Suprapubic skin (tissue), 4 donors: ENCODE measurements around the gene RRAGD. TPM values are rescaled to one million over a fixed set of nuclear protein-coding genes. Genes with fewer than 3 reads are reported as not detected.

Experiments used
- DNase-seq, 2 donors: peaks; one replicate each; pipeline ENCODE4 v3.0.0-alpha.2; 2019; ENCODE audit warnings: low spot score in 2 of 2
- H3K27ac ChIP-seq: fragments of 200-600 bp; sonication (generic); one replicate; pipeline ENCODE4 v1.5.1; 2019
- H3K27me3 ChIP-seq: fragments of 200-600 bp; sonication (generic); one replicate; pipeline ENCODE4 v1.5.1; 2019
- H3K36me3 ChIP-seq: fragments of 200-600 bp; sonication (generic); one replicate; pipeline ENCODE4 v1.5.1; 2019
- H3K4me1 ChIP-seq: fragments of 200-600 bp; sonication (generic); one replicate; pipeline ENCODE4 v1.5.1; 2019
- H3K4me3 ChIP-seq: fragments of 200-600 bp; sonication (generic); one replicate; pipeline ENCODE4 v1.5.1; 2019; ENCODE audit warnings: mild to moderate bottlenecking
- H3K9me3 ChIP-seq: fragments of 200-600 bp; sonication (generic); one replicate; pipeline ENCODE4 v1.5.1; 2019
- CTCF ChIP-seq, 2 donors: fragments of 200-600 bp in 1 of 2; fragments of 450-650 bp in 1 of 2; sonication (generic) in 1 of 2; IDR thresholded peaks; one replicate each; pipeline ENCODE4 v1.5.1; 2016 to 2019; ENCODE audit warnings: antibody characterized with exemption in 2 of 2, mild to moderate bottlenecking in 1 of 2, moderate library complexity in 1 of 2
- EP300 ChIP-seq: sonication (generic); formaldehyde crosslinking; IDR thresholded peaks from one replicate; pipeline ENCODE4 v1.6.1; 2017; ENCODE audit warnings: antibody characterized with exemption
- POLR2A ChIP-seq, 2 donors: fragments of 450-650 bp; IDR thresholded peaks; one replicate each; pipeline ENCODE4 v1.6.1; 2017; ENCODE audit warnings: antibody characterized with exemption in 2 of 2, mild to moderate bottlenecking in 2 of 2, moderate library complexity in 2 of 2
- POLR2AphosphoS5 ChIP-seq, 3 donors: sonication (generic); formaldehyde crosslinking; IDR thresholded peaks; one replicate each; pipeline ENCODE4 v1.6.1; 2017; ENCODE audit warnings: antibody characterized with exemption in 3 of 3
- WGBS: methylation state at CpG from one replicate; pipeline ENCODE4 v1.1.5; 2018; 5-methylcytosine and 5-hydroxymethylcytosine counted together
- total RNA-seq, 4 donors: library from RNA; depleted of rRNA; stranded (reverse); fragments of >200 nt; gene quantifications; one replicate each; pipeline ENCODE4 v1.1.0, GENCODE V29; 2016

Gene RRAGD
- total RNA-seq: 10 to 100 TPM; 13.7 to 24.3 (median 17.9) TPM

GRCh38 chr6:89412071-89413005 is at the start of gene RRAGD:
RRAGD (minus strand) TSS chr6:89412273; CDS start chr6:89411993, 280 bp downstream.
- TF ChIP-seq POLR2A (IDR thresholded peaks at IDR 0.05) (no peak), POLR2AphosphoS5 (IDR thresholded peaks at IDR 0.05) (no peak), EP300 (no peak), CTCF (IDR thresholded peaks at IDR 0.05) (no peak)
- Histone ChIP-seq H3K36me3 (no peaks in the 10 kb centered on the region), H3K27ac (peak within 1 kb of the TSS; percentile 80), H3K4me1 (peaks cover 25% of the 10 kb centered on the region), H3K4me3 (peak within 1 kb of the TSS; percentile 79), H3K9me3 (no peaks in the 10 kb centered on the region), H3K27me3 (no peaks in the 10 kb centered on the region)
- 0% methylated on average over 4 of the region's 85 CpGs for WGBS
- DNase-seq: peak; percentile 83

- DNase-seq: no peak
- Histone ChIP-seq H3K9me3 (peaks cover under 1% of the 10 kb centered on the region), H3K27me3 (no peaks in the 10 kb centered on the region), H3K4me3 (no peak overlapping the region), H3K27ac (no peak overlapping the region), H3K36me3 (no peaks in the 10 kb centered on the region), H3K4me1 (no peaks in the 10 kb centered on the region)
- WGBS: 82% methylated on average over 7 of the region's 7 CpGs
- TF ChIP-seq POLR2AphosphoS5 (IDR thresholded peaks at IDR 0.05) (no peak), CTCF (IDR thresholded peaks at IDR 0.05) (no peak), POLR2A (IDR thresholded peaks at IDR 0.05) (no peak), EP300 (no peak)
Observed at GRCh38 chr6:89460713-89461112, 48.6 kb upstream of the RRAGD start.

- no peak for DNase-seq
- no peak overlapping the region for H3K27ac ChIP-seq
- TF ChIP-seq POLR2AphosphoS5 (IDR thresholded peaks at IDR 0.05): no peak
- no peak for TF ChIP-seq EP300
- peaks cover 3% of the 10 kb centered on the region for H3K9me3 ChIP-seq
- H3K4me1 ChIP-seq: no peaks in the 10 kb centered on the region
- no peaks in the 10 kb centered on the region for H3K27me3 ChIP-seq
- no peak overlapping the region for H3K4me3 ChIP-seq
- H3K36me3 ChIP-seq: no peaks in the 10 kb centered on the region
- 90% methylated on average over 1 of the region's 1 CpG for WGBS
Observed at GRCh38 chr6:89459501-89459900, 47.4 kb upstream of the RRAGD start.

GRCh38 chr6:89458704-89459103 is 46.6 kb upstream of the RRAGD start:
- Histone ChIP-seq H3K36me3 (no peaks in the 10 kb centered on the region), H3K4me1 (no peaks in the 10 kb centered on the region), H3K4me3 (no peak overlapping the region), H3K27ac (no peak overlapping the region), H3K9me3 (peaks cover 3% of the 10 kb centered on the region), H3K27me3 (no peaks in the 10 kb centered on the region)
- 70% methylated on average over 5 of the region's 5 CpGs for WGBS
- DNase-seq: no peak
- no peak for TF ChIP-seq POLR2AphosphoS5 (IDR thresholded peaks at IDR 0.05)
- TF ChIP-seq POLR2A (IDR thresholded peaks at IDR 0.05): no peak
- TF ChIP-seq CTCF (IDR thresholded peaks at IDR 0.05): no peak
- no peak for TF ChIP-seq EP300

- 75% methylated on average over 2 of the region's 2 CpGs for WGBS
- Histone ChIP-seq H3K9me3 (peaks cover 3% of the 10 kb centered on the region), H3K4me1 (no peaks in the 10 kb centered on the region), H3K4me3 (no peak overlapping the region), H3K27me3 (no peaks in the 10 kb centered on the region), H3K36me3 (no peaks in the 10 kb centered on the region), H3K27ac (no peak overlapping the region)
- TF ChIP-seq POLR2AphosphoS5 (IDR thresholded peaks at IDR 0.05): no peak
- TF ChIP-seq CTCF (IDR thresholded peaks at IDR 0.05): no peak
- TF ChIP-seq POLR2A (IDR thresholded peaks at IDR 0.05): no peak
- TF ChIP-seq EP300: no peak
- DNase-seq: no peak
Observed at GRCh38 chr6:89454300-89454699, 42.2 kb upstream of the RRAGD start.
